ENCODE measurements around the gene KCNJ16. TPM values are rescaled to one million over a fixed set of nuclear protein-coding genes. Genes with fewer than 3 reads are reported as not detected.

Gene KCNJ16
- total RNA-seq, 4 donors from 2014 or later, result 0.49 to 0.66 (median 0.51) TPM; not detected in 1

GRCh38 chr17:70107441-70107840 lies 32.4 kb downstream of the KCNJ16 start:
- TF ChIP-seq CTCF (IDR thresholded peaks at IDR 0.05; ENCODE audit: low read depth), result no peak

- TF ChIP-seq CTCF (IDR thresholded peaks at IDR 0.05; ENCODE audit: low read depth), result no peak
Measured at GRCh38 chr17:70107904-70108565, 33.0 kb downstream of the KCNJ16 start.

- no peak for TF ChIP-seq CTCF (IDR thresholded peaks at IDR 0.05; ENCODE audit: low read depth)
Measured at GRCh38 chr17:70109497-70109896, 34.5 kb downstream of the KCNJ16 start.

- TF ChIP-seq CTCF (IDR thresholded peaks at IDR 0.05; ENCODE audit: low read depth), result no peak
Measured at GRCh38 chr17:70110443-70110880, 35.4 kb downstream of the KCNJ16 start.

GRCh38 chr17:70111201-70111600 lies 36.2 kb downstream of the KCNJ16 start:
- TF ChIP-seq CTCF (IDR thresholded peaks at IDR 0.05; ENCODE audit: low read depth), result no peak

GRCh38 chr17:70114405-70114804 lies 39.4 kb downstream of the KCNJ16 start:
- no peak for TF ChIP-seq CTCF (IDR thresholded peaks at IDR 0.05; ENCODE audit: low read depth)

- no peak for TF ChIP-seq CTCF (IDR thresholded peaks at IDR 0.05; ENCODE audit: low read depth)
Measured at GRCh38 chr17:70115126-70115525, 40.1 kb downstream of the KCNJ16 start.

Data from subcutaneous adipose tissue (tissue), 4 donors.